Mucosa of rectum (tissue), 2 donors: Measurements from ENCODE around the gene SLC37A3.

Source experiments
- H3K27ac ChIP-seq, 2 donors: one replicate each; pipeline ENCODE4 v1.7.0; 2013; ENCODE audit warnings: inconsistent platforms in 2 of 2, low read depth in 2 of 2, low read length in 2 of 2
- H3K27me3 ChIP-seq, 2 donors: one replicate each; pipeline ENCODE4 v1.7.0; 2013; ENCODE audit warnings: low read length in 2 of 2; ENCODE audit not compliant: control insufficient read depth in 2 of 2, insufficient read depth in 2 of 2
- H3K36me3 ChIP-seq, 2 donors: one replicate each; pipeline ENCODE4 v1.7.0; 2013; ENCODE audit warnings: low read length in 2 of 2; ENCODE audit not compliant: control insufficient read depth in 2 of 2, insufficient read depth in 2 of 2
- H3K4me1 ChIP-seq, 2 donors: one replicate each; pipeline ENCODE4 v1.7.0; 2013; ENCODE audit warnings: low read length in 2 of 2, mild to moderate bottlenecking in 1 of 2; ENCODE audit not compliant: control insufficient read depth in 2 of 2, insufficient read depth in 2 of 2
- H3K4me3 ChIP-seq, 2 donors: one replicate each; pipeline ENCODE4 v1.7.0; 2013; ENCODE audit warnings: low read length in 2 of 2
- H3K9ac ChIP-seq, 2 donors: one replicate each; pipeline ENCODE4 v1.7.0; 2013; ENCODE audit warnings: low read length in 2 of 2, low read depth in 1 of 2, mild to moderate bottlenecking in 1 of 2
- H3K9me3 ChIP-seq, 2 donors: one replicate each; pipeline ENCODE4 v1.7.0; 2013; ENCODE audit warnings: low read length in 2 of 2; ENCODE audit not compliant: control insufficient read depth in 2 of 2
- donor health status: healthy.
- donor health status: Normal muscosa, but diverticular disease.

The SLC37A3 gene

DNA sequence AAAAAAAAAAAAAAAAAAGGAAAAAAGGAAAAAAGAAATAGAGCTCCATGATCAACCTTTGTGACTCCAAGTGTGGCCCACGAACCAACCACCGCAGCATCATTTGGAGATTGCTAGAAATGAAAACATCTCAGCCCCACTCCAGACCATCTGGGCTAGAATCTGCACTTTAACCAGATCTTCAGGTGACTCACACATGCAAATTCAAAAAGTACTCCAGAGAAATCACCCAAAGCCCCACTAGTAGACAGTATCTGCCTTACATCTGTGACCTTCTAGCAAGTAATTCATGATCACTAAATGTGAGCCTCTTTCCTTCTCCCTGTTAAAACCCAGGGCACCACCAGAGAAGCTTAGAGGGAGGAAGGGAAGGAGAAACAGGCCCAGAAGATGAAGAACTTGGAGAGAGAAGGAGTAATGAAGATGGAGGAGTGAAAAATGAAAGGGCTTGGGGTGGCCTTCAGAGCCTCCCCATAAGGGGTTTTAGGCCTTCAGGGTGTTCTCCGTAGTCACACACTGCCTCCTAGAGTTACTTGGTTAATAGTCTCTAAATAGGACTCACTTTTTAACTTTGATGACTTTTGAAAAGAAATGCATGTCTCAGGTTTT is 94.0 kb downstream of the SLC37A3 start:
- Histone ChIP-seq H3K9ac (no peak overlapping the region), H3K4me1 (peaks cover 2 to 15% of the 10 kb centered on the region in 2 donors), H3K9me3 (no peaks in the 10 kb centered on the region), H3K4me3 (no peak overlapping the region), H3K27me3 (no peaks in the 10 kb centered on the region), H3K36me3 (no peaks in the 10 kb centered on the region), H3K27ac (no peak overlapping the region)

- Histone ChIP-seq H3K27me3 (no peaks in the 10 kb centered on the region), H3K9me3 (no peaks in the 10 kb centered on the region), H3K27ac (no peak overlapping the region), H3K36me3 (no peaks in the 10 kb centered on the region), H3K9ac (no peak overlapping the region), H3K4me3 (no peak overlapping the region), H3K4me1 (peaks cover 2 to 5% of the 10 kb centered on the region in 2 donors)
Measured at GRCh38 chr7:140300243-140301136, 97.8 kb downstream of the SLC37A3 start.

GRCh38 chr7:140298213-140298612 is 100.1 kb downstream of the SLC37A3 start:
- Histone ChIP-seq H3K27me3 (no peaks in the 10 kb centered on the region), H3K4me3 (no peak overlapping the region), H3K9ac (no peak overlapping the region), H3K4me1 (no peaks in the 10 kb centered on the region), H3K36me3 (no peaks in the 10 kb centered on the region), H3K9me3 (no peaks in the 10 kb centered on the region), H3K27ac (no peak overlapping the region)

- Histone ChIP-seq H3K9me3 (no peaks in the 10 kb centered on the region), H3K36me3 (no peaks in the 10 kb centered on the region), H3K27ac (no peak overlapping the region), H3K9ac (no peak overlapping the region), H3K4me1 (no peaks in the 10 kb centered on the region), H3K4me3 (no peak overlapping the region), H3K27me3 (no peaks in the 10 kb centered on the region)
Measured at GRCh38 chr7:140297192-140297591, 101.1 kb downstream of the SLC37A3 start.

DNA sequence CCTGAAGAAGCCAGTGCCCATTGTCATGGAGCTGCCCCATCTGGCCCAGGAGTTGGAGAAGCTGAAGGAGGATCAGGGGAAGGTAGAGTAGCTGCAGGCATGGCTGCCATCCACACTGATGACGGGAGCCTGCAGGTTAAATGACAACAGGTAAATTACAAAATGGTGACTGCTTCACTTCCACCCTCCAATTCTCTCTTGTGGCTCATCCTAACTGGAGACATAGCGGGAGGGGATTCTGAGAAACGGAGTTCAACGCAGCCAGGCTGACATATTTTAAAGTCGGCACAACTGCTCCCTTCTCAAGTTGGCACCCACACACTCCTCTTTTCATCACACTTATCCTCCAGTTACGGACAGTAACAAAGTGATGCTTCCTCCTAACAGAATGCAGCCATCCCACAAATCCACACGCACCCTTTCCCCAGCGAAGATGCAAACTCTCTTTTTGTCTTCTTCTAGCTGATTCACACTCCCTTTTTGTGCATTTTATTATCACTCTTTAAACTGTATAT is 103.0 kb downstream of the SLC37A3 start:
- Histone ChIP-seq H3K9ac (no peak overlapping the region), H3K9me3 (no peaks in the 10 kb centered on the region), H3K4me1 (no peaks in the 10 kb centered on the region), H3K4me3 (no peak overlapping the region), H3K27ac (no peak overlapping the region), H3K27me3 (no peaks in the 10 kb centered on the region), H3K36me3 (no peaks in the 10 kb centered on the region)

DNA sequence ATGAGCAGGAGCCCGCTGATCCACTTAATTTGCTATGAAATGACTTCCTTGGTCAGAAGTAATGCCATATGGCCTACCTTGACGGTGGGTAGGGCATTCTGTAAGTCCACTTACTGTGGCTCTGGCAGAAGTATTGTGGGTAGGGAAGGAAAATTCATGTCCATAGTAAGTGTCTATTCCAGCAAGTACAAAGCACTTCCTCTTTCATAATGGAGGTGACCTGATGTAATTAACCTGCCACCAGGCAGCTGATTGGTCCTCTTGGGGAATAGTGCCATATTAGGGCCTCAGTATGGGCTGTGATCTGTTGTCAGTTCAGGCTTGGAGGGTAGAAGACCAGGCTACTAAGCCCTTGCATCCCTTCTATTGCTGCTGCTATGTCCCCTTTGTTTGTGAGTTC is 103.9 kb downstream of the SLC37A3 start:
- H3K27me3 ChIP-seq: no peaks in the 10 kb centered on the region
- H3K27ac ChIP-seq: no peak overlapping the region
- no peaks in the 10 kb centered on the region for H3K36me3 ChIP-seq
- H3K9ac ChIP-seq: no peak overlapping the region
- H3K9me3 ChIP-seq: no peaks in the 10 kb centered on the region
- no peaks in the 10 kb centered on the region for H3K4me1 ChIP-seq
- H3K4me3 ChIP-seq: no peak overlapping the region

DNA sequence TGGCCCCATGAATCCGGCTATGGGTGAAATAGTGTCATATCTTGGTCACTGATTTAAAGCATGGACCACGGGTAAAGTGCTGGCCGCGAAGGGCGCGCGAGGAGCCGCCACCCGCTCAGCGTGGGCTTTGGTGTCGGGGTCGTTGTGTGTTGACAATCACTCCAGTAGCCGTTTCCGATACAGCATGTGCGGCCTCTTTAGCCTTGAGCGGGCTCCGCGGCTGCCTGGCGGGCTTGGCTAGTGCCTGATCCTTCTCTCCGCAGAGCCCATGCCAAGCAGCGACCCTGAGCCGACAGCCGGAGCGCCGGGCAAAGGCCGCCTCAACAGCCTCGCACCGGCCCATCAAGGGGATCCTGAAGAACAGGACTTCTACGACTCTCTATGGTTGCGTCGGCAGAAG is 105.9 kb downstream of the SLC37A3 start:
- Histone ChIP-seq H3K4me1 (no peaks in the 10 kb centered on the region), H3K27me3 (no peaks in the 10 kb centered on the region), H3K9me3 (no peaks in the 10 kb centered on the region), H3K9ac (no peak overlapping the region), H3K27ac (no peak overlapping the region), H3K4me3 (no peak overlapping the region), H3K36me3 (no peaks in the 10 kb centered on the region)

GRCh38 chr7:140289804-140290203 is 108.5 kb downstream of the SLC37A3 start:
- Histone ChIP-seq H3K4me1 (no peaks in the 10 kb centered on the region), H3K4me3 (no peak overlapping the region), H3K27me3 (no peaks in the 10 kb centered on the region), H3K36me3 (no peaks in the 10 kb centered on the region), H3K27ac (no peak overlapping the region), H3K9me3 (no peaks in the 10 kb centered on the region), H3K9ac (no peak overlapping the region)

DNA sequence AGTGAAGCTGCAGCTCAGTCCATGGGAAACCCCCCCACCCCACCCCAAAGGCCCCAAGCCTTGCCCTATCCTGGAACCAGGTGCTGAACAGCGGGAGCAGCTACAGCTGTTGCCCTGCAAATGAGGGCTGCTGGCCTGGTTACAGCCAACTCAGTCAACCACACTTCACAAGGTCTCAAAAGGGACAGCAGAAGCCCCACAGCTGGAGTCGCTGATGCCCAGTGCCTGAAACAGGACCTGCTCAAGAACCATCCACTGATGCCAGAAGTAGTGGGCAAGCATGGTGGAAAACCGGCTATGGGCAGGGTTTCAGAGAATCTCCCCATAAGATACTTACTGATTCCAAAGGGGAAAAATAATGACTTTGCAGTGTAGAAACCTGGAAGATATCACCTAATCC is 110.3 kb downstream of the SLC37A3 start:
- H3K9ac ChIP-seq: no peak overlapping the region
- no peaks in the 10 kb centered on the region for H3K36me3 ChIP-seq
- no peaks in the 10 kb centered on the region for H3K9me3 ChIP-seq
- no peak overlapping the region for H3K27ac ChIP-seq
- H3K27me3 ChIP-seq: no peaks in the 10 kb centered on the region
- no peak overlapping the region for H3K4me3 ChIP-seq
- no peaks in the 10 kb centered on the region for H3K4me1 ChIP-seq

DNA sequence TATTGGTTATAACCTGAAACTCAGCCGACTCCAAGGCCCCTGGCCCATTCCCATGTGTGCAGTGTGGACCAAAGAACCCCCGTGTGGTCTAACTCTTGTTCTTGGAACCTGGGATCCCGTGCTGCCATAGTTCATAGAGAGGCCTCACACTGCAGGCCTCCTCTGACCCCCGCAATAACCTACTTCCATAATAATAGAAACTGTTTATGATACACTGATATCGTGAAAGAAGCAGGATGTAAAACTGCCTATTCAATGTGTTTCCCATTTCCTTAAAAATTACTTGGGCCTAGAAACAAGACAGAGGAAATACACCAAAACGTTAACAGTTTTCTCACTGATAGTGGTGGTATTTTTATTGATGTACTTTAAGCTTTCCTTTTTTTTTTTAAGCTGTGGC is 112.4 kb downstream of the SLC37A3 start:
- Histone ChIP-seq H3K36me3 (no peaks in the 10 kb centered on the region), H3K27me3 (no peaks in the 10 kb centered on the region), H3K4me1 (no peaks in the 10 kb centered on the region), H3K4me3 (no peak overlapping the region), H3K9ac (no peak overlapping the region), H3K27ac (no peak overlapping the region), H3K9me3 (no peaks in the 10 kb centered on the region)
